Measurements from ENCODE around the gene SH3GL1.

DNA sequence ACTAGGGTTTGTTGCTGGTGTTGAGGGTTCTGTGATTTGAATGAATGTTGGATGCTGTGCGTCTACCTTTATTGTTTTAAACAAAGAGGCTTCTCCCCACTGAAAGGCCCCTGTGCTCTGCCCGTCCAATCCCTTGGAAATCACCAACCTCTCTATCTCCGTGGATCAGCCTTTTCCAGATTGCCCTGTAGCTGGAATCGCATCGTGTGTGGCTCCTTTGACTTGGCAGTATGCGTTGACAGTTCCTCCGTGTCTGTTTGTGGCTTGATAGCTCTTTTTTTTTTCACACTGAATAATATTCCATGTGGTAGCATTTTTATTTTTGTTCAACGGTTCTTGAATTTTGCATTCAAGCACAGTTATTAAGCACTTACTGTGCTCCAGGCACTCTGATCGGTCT is 34.0 kb upstream of the SH3GL1 start:
- TF ChIP-seq, protein P1, sequence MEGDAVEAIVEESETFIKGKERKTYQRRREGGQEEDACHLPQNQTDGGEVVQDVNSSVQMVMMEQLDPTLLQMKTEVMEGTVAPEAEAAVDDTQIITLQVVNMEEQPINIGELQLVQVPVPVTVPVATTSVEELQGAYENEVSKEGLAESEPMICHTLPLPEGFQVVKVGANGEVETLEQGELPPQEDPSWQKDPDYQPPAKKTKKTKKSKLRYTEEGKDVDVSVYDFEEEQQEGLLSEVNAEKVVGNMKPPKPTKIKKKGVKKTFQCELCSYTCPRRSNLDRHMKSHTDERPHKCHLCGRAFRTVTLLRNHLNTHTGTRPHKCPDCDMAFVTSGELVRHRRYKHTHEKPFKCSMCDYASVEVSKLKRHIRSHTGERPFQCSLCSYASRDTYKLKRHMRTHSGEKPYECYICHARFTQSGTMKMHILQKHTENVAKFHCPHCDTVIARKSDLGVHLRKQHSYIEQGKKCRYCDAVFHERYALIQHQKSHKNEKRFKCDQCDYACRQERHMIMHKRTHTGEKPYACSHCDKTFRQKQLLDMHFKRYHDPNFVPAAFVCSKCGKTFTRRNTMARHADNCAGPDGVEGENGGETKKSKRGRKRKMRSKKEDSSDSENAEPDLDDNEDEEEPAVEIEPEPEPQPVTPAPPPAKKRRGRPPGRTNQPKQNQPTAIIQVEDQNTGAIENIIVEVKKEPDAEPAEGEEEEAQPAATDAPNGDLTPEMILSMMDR (IDR thresholded peaks at IDR 0.05): no peak
- TF ChIP-seq POLR2AphosphoS5 (IDR thresholded peaks at IDR 0.05): no peak
